ENCODE results near the gene SLC36A4.
A peak's percentile ranks its signal among the peaks of the same experiment; 100 is the strongest.
"Not testable (repeated sequence)": the region's sequence is repeated elsewhere in the genome, so short reads cannot be mapped to it uniquely, and the experiment has no call there.

Gene SLC36A4

GRCh38 chr11:93197380-93198214 lies at the start of gene SLC36A4:
SLC36A4 (minus strand) TSS chr11:93197991; CDS start chr11:93197832, 159 bp downstream.
- peak; percentile 74 to 87 for DNase-seq

- DNase-seq: not testable (repeated sequence)
Observed at GRCh38 chr11:93246790-93247189, 49.0 kb upstream of the SLC36A4 start.

- DNase-seq: no peak
Observed at GRCh38 chr11:93244018-93244417, 46.2 kb upstream of the SLC36A4 start.

GRCh38 chr11:93239966-93240365 lies 42.2 kb upstream of the SLC36A4 start:
- DNase-seq: no peak

GRCh38 chr11:93238956-93239355 lies 41.2 kb upstream of the SLC36A4 start:
- no peak for DNase-seq

GRCh38 chr11:93236741-93237675 lies 39.2 kb upstream of the SLC36A4 start:
- peak; percentile 25 to 58 for DNase-seq

- DNase-seq: peak; percentile 61 to 78
Observed at GRCh38 chr11:93234602-93235207, 36.9 kb upstream of the SLC36A4 start.

GRCh38 chr11:93229876-93230275 lies 32.1 kb upstream of the SLC36A4 start:
- DNase-seq: no peak

- peak; percentile 1 to 45 for DNase-seq
Observed at GRCh38 chr11:93225662-93226061, 27.9 kb upstream of the SLC36A4 start.

- DNase-seq: no peak
Observed at GRCh38 chr11:93221539-93221938, 23.7 kb upstream of the SLC36A4 start.

- DNase-seq: no peak
Observed at GRCh38 chr11:93220078-93220477, 22.3 kb upstream of the SLC36A4 start.

- DNase-seq: no peak
Observed at GRCh38 chr11:93219440-93219839, 21.6 kb upstream of the SLC36A4 start.

GRCh38 chr11:93216511-93217101 lies 18.8 kb upstream of the SLC36A4 start:
- no peak for DNase-seq

GRCh38 chr11:93213622-93214021 lies 15.8 kb upstream of the SLC36A4 start:
- no peak for DNase-seq

GRCh38 chr11:93212094-93212493 lies 14.3 kb upstream of the SLC36A4 start:
- DNase-seq: no peak

GRCh38 chr11:93209466-93209865 lies 11.7 kb upstream of the SLC36A4 start:
- no peak for DNase-seq

- DNase-seq: no peak
Observed at GRCh38 chr11:93208663-93209270, 11.0 kb upstream of the SLC36A4 start.

- no peak for DNase-seq
Observed at GRCh38 chr11:93199616-93200015, 1.8 kb upstream of the SLC36A4 start.

- peak; percentile 3 to 48 for DNase-seq
Observed at GRCh38 chr11:93198215-93198845, 539 bp upstream of the SLC36A4 start.

GRCh38 chr11:93196816-93197379 lies 893 bp downstream of the SLC36A4 start:
- peak in 1 of 2 experiments; percentile 10 for DNase-seq

GRCh38 chr11:93194673-93195291 lies 3.0 kb downstream of the SLC36A4 start:
- no peak for DNase-seq

All from NCI-H524 (cell line).